ENCODE results near the gene SLC4A3.
"Not testable (repeated sequence)": the region's sequence is repeated elsewhere in the genome, so short reads cannot be mapped to it uniquely, and the experiment has no call there.

Gene SLC4A3

DNA sequence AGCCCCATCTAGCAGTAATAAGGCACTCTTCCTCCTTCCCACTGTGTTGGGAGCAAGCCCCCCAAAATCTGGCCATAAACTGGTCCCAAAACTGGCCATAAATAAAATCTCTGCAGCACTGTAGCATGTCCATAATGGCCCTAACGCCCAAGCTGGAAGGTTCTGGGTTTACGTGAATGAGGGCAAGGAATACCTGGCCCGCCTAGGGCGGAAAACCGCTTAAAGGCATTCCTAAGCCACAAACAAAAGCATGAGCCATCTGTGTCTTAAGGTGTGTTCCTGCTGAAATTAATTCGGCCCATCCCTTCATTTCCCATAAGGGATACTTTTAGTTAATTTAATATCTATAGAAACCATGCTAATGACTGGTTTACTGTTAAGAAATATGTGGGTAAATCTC is 24.2 kb downstream of the SLC4A3 start:
- not testable (repeated sequence) for DNase-seq

DNA sequence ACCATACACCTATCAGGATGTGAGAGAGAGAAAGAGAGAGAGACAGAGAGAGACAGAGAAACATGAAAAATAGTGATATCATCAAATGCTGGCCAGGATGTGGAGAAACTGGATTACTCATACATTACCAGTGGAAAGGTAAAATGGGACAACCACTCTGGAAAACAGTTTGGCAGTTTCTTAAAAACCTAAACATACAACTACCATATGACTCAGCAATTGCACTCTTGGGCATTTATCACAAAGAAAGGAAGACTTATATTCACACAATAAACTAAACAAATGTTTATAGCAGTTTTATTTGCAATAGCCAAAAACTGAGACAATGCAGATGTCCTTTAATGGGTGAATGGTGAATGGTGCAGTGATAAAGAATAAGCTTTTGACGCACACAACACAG is 29.1 kb downstream of the SLC4A3 start:
- DNase-seq: no peak

DNA sequence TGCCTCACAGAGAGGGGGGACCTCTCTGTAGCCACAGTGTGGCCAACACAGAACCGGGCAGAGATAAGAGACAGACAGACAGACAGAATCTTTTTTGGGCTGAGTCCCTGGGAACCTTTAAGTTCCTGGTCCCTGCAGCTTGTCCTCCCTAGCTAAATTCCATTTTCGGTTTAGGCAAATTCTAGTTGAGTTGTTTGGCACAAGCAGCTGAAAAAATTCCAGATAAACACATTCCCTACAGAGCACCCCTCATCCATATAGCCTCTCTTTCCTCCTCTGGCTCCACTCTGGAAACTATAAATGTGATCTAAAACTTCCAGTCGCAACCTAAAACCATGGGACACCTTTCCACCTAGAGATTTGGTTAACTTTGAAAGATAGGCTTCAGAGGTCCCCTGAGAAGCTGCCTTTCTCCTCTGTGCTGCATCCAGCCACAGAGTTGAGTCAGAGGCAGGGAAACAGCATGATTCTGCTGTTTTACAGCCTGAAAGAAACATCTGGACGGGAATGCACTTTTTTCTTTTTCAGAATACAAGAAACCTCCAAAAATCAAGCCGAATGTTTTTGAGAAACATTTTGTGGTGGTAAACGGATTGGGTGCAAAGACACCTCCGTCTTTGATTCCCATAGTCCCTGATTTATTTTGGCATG is 30.9 kb downstream of the SLC4A3 start:
- DNase-seq: no peak

DNA sequence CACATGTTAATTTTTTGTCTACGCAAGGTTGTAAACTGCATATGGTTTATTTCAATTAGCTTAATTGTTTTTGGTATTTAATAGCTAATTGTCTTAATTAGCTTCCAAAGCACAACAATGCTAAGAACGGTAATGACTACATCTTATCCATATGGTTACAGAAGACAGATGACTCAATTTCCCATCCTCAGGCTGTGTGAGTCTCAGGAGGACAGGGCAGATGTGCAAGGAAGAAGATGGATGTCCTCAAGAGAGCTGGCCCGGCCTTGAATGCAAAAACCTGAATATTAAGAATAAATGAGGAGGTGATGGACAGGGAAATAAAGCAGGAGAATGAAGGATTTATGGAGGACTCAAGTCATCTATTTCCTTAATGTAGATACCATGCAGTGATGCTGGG is 31.4 kb downstream of the SLC4A3 start:
- no peak for DNase-seq

DNA sequence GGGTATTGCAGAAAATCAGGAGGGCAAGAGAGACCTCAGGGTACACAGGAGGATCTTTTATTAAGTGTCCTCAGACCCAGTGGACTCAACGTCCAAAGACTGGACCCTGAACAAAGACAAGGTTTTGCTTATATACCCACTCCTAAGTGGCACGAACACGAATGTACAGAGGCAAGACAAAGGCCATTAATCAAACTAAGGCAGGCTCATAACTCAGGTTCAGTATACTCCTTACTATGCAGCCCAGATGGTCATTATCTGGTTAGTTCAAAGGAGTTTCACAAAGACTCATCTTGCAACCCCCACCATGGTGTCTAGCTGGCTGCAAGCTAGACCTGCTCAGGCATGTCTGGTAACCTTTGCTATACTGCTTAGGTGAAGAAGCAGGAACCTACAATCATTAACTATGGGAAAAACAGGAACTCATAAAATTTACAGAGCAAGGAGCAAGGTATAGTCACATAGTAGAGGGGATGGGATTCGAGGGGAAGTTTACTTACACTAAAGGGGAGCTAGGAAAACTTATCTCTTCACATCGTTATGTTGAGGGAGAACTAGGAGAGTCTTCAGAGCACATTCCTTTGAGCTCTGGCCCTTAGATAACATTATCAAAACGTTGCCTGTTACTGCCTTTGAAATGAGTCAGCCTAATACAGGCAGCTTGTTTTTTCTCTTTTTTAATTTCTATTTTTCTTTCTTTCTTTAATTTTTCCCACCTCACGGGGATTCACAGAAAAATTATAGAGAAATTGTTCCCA is 33.9 kb downstream of the SLC4A3 start:
- no peak for DNase-seq

DNA sequence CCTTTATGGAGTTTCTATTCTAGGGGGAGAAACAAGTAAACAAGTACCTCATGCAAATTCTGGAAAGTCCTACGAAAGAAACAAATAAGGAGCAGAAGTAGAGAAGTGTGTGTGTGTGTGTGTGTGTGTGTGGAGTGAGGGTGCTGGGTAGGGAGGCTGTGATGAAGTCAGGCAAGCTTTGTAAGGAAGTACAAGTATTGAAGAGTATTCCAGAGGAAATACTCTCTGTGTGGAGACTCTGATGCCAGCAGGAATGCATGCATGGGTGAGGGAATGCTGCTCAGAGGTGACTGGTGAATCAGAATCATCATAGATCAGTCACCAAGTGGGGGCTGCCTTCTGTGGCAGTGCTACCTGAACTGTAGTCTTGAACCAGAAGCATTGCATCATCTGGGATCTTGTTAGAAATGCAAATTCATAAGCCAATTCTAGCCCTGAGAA is 34.5 kb downstream of the SLC4A3 start:
- DNase-seq: no peak

DNA sequence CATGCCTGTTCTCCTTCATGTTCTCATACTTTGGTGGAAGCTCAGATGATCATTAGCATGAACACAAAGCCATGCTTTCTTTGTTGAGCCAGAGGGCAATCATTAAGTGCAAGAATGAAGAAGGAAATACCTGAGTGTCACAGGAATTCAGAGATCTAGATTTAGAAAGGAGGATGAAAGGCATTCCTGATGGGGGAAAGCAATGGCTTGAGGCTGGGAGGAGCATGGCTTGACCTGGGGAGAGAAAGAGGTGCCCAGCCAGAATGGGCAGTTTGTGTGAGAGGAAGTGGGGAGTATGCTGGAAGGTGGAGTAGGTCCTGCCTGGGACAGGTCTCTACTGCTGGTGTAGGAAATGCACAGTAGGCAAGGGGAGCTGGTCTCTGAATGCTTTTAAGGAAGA is 35.1 kb downstream of the SLC4A3 start:
- no peak for DNase-seq

DNA sequence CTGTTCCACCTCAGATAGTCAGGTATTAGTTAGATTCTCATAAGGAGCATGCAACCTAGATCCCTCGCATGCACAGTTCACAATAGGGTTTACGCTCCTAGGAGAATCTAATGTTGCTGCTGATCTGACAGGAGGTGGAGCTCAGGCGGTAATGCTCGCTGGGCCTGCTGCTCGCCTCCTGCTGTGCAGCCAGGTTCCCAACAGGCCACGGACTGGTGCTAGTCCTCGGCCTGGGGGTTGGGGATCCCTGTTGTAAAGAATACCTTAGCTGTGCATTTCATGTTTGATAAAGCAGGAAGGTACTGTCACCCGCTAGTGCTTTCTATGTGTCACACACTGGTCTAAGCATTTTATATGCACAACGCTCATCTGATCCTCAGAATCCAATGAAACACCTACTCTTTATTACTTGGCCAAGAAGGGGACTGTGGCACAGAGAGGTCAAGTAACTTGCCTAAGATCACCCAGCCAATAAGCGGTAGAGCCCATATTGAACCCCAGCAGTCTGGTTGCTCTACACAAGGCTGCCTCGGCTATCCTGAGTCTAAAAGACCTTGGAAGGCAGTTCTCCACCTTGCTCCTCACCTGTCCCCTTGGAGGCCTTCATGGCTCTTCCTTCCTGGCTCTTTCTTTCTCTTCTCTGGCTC is 35.8 kb downstream of the SLC4A3 start:
- no peak for DNase-seq

DNA sequence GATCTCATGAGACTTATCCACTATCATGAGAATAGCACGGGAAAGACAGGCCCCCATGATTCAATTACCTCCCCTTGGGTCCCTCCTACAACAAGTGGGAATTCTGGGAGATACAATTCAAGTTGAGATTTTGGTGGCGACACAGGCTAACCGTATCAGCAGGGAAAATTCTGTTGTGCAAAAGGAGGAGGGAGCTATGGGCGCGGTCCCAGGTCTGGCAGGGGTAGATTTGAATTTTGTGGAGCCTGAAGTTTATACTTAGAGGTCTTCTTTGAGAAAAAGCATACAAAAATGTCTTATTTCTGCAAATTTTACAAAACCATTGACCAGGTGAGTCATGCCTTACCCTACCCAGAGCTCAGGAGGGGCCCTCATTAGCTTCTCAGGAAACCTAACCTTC is 36.6 kb downstream of the SLC4A3 start:
- no peak for DNase-seq

DNA sequence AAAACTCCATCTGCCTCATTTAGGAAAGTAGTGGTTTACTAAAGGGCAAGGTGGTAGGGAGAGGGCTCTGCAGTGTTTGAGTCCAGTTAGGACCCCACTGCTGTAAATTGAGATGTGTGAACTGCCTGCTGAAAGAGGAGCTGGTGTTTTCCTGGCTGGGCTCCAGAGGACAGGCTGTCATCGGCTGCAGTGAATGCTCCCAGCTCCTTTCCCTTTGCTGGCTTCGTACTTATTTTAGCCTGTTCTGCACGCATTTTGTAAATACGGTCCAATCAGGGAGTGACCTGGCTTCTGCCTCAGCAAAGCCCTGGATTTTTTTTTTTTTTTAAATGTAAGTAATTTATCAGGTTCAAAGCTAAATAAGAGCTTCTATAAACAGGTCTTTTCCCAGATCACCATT is 37.5 kb downstream of the SLC4A3 start:
- no peak for DNase-seq

DNA sequence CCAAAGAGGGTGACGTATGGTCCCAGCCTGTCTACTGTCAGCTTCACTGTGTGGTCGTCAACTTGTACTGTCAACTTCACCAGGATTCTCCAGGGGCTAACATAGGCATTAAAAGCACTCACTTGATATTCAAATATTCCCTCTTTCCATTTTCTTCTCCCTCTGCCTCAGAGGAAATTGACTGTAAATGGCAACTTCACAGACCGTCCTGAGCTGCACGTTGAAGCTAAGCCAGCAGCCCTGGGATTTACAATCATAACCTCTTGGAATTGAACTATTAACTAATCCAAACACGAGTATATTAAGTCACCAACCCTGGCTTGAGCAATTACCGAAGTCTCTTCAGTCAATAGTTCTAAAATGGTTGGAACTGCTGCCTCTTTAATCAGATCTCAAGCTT is 38.5 kb downstream of the SLC4A3 start:
- no peak for DNase-seq

DNA sequence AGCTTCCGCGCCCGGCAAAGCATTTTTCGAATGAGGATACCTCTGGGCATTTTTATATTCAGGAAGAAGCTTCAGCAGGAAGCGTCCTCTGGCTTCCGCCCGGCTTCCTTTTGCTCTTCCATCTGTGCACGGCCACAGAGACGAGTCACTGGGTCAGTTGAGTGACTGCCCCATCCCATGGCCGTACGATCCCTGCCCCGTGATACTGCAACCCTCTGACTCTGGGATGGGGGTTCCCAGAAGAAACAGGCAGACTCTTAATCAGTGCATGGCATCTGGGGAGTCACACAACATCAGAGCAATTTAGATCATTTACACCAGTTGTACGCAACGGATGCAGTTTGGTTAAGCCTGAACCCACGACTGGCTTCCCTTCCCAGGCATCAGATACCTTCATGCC is 40.9 kb downstream of the SLC4A3 start:
- no peak for DNase-seq

DNA sequence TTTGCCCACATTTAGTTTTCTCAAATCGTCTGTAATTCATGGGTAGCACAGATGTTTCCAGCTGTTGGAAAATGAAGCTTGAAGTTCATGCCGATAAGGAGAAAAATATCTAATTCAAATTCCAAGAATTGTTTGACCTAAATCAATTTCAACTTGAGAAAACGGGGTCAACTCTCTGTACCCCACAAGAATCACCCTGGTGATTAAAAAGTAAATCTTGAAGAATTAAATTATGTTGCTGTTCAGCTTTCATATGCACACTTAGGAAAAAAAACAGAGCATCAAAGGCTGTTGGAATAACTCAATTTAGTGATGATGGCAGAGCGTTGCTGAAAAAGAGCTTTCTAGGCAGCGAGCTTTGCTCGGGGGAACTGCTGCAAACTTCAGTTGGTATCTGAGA is 43.0 kb downstream of the SLC4A3 start:
- no peak for DNase-seq

DNA sequence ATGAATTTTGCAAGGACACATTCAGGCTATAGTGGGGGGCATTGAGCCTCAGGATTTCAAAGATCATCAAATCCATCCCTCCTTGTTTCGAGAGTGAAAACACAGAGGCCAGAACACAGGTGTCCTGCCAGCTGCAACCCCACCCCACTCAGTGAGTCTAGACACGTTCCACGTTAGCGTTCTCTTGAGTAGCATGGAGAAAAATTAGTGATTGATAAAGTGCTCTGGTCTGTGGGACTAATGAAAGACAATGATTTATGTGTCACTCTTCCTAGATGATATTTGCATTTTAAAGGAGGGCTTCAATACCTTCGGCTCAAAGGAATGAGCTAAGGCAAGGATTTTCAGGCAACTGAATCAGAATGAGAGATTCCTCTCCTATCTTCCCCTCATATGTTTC is 43.8 kb downstream of the SLC4A3 start:
- no peak for DNase-seq

DNA sequence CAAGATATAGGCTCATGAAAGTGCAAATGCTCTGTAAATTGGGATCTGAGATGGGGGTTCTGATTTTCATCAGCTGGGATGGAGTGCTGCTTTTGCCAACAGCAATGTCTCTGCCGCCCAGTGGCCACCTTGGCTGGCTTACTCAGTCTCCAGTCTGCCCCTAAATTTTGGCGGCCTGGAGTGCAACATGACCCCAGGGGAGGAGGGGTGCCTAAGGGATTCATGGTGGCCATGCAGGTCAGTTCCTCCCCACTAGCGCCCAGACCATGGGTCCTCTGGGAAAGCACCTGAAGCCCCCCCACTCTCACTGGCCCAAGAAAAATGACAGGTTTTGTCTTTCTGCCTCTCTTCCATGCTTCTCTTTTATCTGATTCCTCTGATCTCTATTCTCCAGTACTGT is 45.0 kb downstream of the SLC4A3 start:
- no peak for DNase-seq

DNA sequence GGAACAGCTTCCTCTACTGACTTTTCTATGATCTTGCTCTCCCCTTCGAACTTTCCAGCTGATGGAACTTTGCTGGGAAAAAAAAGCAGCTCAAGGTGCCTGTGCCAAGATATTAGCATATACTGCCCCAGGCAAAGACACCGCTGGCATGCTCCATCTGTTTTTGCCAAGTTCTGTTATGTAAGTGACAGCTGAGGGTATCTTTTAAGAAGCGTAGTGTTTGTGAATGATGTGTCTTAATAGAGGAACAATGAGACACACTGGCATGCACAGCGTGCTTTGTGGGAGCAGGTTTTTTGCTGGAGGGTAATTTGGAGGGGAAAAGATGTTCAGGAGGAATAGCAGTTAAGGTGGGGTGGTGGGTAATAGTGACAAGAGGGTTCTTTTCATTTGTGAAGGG is 47.8 kb downstream of the SLC4A3 start:
- DNase-seq: no peak

DNA sequence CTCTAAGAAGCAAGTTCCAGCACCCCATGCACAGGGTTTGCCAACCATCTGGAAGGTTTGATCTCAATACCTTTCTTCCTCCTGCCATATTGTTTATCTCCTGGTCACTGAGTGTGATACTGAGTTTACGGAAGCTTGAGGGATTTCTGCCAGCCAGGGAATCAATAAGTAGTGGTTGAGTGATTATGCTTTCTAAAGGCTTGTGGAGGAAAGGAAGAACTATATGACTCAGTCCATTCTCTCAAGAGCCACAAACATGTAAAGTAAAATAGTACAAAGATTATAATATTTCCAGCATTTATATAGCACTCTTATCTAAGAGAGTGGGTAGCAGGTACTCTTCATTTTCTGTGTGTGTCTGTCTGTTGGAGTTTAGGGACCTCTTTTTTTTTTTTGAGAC is 49.2 kb downstream of the SLC4A3 start:
- DNase-seq: no peak

DNA sequence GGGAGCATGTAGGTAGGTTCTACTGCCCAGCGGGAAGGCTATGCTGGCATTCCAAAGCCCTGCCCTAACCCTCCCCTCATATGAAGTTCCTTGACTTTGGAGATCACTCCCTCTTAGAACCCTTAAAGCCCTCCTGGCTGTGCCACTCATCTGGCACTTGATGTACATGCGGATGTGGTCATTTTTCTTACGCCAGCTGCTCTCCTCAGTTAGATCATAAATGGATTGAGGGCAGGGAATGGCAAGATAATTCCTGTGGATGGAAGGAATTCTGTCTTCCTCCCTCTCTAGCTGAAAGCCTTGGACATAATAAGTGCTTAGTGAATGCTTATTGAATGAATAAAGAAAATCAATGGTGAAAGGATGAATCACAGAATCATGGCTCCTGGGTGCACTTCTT is 51.6 kb downstream of the SLC4A3 start:
- no peak for DNase-seq

DNA sequence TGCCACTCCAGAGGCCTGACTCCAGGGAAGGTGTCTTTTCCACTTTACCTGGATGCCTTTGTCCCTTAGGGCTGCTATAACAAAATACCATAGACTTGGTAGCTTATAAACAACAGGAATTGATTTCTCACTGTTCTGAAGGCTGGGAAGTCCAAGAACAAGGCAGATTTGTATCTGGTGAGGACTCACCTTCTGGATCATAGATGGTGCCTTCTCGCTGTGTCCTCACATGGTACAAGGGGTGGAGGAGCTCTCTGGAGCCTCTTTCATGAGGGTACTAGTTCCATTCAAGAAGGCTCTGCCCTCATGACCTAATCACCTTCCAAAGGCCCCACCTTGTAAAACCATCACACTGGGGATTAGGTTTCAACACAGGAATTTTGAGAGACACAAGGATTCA is 52.1 kb downstream of the SLC4A3 start:
- DNase-seq: no peak

DNA sequence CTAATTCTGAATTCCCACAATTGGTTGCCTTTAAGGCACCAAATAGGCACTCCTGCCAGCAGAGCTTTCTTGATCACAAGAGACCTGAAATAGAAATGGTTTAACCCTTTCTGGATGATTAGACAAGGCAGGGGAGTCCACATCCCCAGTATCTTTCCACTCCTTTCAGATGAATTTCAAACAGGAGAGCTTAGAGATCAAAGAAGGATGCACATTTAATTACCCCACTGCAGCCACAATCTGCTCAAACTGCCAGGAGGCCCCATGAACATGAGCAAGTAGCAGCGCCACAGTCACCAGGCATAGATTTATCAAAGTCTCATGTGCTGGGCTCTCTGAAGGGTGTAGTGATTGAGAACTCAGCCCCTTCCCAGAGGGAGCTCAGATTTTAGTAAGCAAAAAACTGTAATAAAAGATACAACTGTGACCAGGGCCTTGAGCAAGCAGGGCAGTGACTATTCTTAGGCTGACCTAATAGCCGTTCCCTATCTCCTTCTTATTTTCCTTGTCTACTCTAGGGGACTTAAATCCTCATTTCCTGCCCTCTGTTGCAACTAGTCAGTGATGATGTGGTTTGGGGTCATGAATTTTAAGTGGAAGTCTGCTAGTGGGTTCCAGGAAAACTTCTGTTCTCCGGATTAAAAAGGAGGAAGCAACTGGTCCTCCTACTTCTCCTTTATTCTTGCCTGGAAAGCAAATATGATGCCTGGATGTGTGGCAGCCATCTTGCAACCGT is 53.7 kb downstream of the SLC4A3 start:
- DNase-seq: no peak

DNA sequence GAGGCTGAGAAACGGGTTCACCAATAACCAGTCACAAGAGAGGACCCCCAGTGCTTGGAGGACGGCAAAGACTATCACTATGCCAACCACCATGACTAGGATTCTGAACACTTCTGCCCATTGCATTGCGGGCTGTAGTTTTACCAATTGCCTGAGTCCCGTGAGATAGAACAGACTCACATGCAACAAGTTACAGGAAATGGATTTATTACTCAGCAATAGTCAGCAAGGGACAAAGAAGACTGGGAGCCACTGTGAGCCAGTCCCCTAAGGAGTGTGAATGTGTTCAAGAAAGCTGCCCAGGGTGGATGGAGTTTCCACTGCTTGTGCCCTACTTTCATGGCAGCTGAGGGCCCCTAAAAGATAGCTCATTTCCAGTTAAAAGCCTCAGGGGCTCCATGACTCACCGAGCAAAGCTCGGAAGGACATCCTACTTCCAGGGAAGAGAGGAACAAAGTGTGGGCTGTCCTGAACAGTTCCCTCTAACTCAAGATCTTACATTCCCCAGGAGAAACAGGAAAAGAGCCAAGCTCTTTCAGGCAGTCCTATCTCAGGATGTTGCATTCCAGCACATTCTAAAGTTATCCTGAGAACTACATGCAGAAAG is 54.4 kb downstream of the SLC4A3 start:
- no peak for DNase-seq

DNA sequence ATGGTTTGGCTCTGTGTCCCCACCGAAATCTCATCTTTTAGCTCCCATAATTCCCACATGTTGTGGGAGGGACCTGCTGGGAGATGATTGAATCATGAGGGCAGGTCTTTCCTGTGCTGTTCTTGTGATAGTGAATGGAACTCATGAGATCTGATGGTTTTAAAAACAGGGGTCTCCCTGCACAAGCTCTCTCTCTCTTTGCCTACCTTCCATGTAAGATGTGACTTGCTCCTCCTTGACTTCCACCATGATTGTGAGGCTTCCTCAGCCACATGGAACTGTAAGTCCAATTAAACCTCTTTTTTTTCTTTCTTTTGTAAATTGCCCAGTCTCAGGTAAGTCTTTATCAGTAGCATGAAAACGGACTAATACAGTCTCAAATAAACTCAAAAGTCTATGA is 56.0 kb downstream of the SLC4A3 start:
- not testable (repeated sequence) for DNase-seq
